GM18873 (cell line): ENCODE measurements around the gene ENDOU.
A peak's percentile ranks its signal among the peaks of the same experiment; 100 is the strongest.

Experiments
- ATAC-seq: cut with Tn5 transposase; IDR thresholded peaks from one replicate; pipeline ENCODE4 v1.9.1; 2021; ENCODE audit warnings: mild to moderate bottlenecking, moderate library complexity, moderate number of reproducible peaks; ENCODE audit not compliant: unreplicated experiment, low FRiP score

ENDOU gene

DNA sequence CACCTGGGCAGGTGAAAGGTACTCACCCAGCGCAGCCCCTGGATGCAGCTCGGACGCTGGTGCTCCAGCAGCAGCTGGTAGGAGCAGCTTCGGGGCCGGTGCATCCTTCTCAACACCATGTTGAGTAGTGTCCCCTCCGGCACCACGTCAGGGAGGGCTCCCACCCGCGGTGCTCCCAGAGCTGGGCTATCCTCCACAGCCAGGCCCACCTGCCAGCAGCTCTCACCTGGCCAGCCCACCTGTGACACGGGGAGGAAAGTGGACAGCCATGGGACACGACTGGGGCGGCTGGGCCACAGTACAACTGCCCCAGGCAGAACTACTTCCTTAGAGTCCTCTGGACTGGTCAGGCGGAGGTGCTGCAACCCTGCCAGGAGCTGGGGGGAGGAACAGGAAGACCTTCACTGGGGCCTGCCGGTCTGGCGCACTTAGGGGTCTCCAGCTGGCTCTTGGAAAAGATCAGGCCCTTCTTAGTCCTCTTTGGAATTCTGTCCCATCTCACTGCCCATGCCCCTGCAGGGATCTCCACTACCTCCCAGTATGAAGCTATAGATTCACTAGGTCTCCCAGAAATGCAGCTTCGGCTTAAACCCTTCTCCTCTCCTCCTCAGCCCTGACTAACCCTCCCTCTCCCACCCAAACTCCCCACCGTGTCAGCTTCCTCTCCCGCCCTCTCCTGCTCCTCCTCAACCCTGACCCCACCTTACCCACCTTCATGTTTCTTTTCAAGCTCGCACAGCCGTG is 32.7 kb upstream of the ENDOU start:
- ATAC-seq = no peak

DNA sequence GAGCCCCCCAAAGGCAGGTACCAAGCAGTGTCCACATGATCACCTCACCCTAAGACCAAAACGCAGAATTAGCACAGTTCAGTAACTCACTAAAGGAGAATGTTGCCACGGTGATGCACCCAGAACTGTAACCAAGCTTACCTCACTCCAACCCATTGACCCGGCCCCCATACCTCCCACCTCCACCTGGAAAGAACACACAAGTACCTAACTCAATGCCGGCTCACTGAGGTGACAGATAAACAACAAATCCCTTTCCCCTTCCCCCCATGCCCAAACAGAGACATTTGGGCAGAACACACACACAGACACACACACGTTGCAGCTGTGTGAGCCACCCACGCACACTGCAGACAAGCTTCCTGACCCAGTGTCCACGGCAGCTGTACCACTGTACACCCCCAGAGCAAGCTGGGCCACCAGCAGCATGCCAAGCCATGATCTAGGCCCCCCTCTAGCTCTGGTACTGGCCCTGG is 32.1 kb upstream of the ENDOU start:
- no peak for ATAC-seq

DNA sequence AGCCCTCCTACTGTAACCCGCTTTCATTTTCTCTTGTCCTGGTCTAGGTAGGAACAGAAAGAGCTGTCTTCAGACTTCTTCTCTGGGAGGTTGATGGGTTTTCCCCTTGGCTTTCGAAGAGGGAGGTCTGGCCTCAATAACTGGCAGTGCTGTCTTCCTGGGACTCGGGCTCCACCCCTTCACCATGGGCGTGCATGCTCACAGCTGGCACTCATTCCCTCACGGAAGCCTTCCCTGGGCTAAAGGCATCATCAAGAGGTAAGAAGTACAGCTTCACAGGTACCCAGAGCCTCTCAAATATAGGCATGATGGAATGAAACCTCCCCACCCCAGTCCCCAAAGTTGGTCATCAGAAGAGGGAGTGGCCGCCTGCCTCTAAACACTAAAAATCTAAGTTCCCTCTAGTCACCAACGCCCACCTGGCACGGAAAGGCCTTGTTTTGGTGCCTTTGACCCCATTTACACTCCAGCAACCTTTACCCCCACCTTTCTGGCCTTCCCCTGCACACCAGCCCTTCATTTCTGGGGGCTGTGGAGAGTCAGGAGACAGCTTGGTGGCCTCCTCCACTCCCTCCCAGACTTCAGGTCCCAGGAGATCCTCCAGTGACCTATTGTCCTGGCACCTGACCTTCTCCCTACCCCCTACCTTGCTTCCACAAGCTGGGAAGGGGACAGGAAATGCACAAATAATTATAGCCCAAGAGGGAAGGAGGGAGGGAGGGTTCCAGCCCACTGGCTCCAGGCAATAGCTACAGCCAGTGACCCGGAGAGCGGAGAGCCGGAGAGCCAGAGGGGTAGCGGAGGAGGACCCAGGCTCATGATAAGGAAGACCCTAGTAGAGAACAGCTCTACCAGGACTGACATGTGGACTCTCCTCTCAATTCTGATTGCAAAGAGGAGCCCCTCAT is 30.6 kb upstream of the ENDOU start:
- ATAC-seq = peak; percentile 76

DNA sequence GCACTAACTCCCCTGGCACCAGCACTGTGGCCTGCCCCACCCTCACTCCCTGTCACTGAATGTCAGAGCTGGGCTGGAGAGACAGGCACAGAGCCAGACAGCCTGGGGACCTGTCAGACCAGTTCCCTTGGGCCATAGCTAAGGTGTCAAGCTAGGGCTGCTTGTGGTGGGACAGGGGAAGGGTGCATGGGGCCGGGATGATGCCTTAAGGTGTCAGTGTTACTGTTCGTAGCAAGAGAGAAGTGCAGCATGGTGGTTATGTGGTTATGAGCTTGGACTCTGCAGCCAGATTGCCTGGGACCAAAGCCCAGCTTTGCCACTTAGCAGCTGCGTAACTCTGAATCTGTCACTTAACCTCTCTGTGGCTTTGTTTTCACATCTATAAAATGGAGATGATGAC is 29.6 kb upstream of the ENDOU start:
- ATAC-seq = no peak

DNA sequence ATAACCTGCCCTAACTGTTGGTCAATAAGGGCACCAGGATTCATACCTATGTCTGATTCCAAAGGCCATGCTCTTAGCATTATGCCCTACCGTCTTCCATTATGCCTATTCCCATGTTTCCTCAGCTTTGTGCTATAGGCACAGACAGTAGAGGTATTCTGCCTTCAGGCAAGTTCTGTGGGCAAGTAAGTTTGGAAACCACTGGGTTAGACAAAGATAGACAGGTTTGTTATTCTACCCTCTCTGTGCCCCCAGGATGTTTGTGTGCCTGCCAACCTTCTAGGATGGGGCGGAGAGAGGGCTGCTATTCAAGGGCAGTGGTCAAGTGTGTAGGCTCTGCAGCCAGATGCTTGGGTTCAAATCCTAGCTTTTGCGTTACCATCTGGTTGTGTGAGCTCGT is 28.8 kb upstream of the ENDOU start:
- ATAC-seq = no peak

DNA sequence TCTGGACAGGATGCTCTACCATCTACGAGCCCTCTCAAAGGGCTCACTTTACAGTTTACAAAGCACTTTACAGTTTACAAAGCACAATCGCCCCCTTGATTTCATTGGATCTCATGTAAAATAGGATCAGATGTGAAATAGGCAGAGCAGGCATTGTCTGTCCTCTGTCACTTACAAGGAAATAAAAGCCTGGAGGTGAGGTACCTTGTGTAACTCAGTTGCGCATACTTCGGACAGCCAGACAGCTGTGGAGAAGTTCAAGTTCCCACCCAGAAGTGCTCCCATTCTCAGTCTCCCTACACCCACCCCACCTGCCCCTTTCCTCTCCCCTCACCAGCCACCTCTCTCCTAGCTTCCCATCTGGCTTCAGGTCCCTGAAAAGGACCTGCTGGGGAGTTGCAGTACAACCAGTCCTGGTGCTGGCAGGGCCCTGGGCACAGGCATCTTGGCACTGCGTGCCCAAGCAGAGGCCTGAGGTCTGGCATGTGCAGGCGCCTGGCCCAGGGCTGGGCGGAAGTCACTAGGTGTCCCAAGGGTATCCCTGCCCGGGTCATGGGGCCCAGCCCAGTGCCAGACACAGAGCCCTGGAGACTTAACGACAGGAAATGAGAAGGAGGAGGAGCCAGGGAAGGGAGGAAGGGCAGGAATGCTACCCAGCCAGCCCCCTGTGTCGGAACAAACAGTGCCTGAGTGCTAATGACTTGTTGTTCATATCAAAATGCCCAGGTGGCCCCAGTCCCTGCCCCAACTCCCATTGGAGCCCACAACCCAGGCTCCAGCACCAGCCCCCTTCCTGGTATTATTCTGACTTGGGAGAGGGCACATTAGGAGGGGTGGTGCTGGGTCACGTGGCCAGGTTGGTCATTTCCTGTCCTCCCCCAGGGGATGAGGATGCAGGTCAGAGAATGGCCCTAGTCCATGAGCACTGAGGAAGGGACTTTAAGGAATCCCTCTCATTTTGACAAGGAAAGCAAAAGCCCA is 28.0 kb upstream of the ENDOU start:
- no peak for ATAC-seq

DNA sequence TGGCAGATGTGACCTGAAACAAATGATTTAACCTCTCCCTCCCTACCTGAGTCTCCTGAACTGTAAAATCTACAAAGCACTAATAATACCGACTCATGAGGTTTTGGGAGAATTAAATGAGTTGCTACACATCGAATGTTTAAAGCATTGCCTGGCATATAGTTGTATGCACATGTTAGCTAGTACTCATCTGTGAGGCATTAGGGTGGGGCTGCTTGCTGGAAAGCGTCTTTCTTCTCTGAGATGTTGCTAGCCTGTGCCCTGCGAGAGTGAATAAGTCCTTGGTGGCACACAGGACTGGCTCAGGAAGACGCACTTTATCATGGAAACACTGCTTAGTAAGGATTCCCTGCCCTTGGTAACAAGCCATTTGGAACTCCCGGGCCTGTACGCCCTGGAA is 27.3 kb upstream of the ENDOU start:
- ATAC-seq = no peak

DNA sequence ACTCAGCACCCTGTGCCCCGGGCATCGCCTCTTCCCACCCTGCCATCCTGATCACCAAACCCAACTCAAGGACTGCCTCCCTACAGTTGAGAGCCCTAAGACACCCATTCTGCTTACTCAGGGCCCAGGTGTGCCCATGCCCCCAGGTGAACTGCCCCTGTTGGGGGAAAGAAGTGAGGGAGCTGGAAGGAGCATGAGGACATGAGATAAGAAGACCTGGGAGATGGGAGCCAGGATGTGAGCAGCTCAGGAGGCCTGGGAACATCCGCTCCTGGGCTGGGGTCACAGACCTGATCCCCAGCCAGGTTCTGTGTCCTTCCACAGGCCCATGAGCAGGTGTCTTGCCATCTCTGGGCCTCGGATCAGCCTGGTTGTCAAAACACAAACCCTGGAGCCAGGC is 26.8 kb upstream of the ENDOU start:
- no peak for ATAC-seq

DNA sequence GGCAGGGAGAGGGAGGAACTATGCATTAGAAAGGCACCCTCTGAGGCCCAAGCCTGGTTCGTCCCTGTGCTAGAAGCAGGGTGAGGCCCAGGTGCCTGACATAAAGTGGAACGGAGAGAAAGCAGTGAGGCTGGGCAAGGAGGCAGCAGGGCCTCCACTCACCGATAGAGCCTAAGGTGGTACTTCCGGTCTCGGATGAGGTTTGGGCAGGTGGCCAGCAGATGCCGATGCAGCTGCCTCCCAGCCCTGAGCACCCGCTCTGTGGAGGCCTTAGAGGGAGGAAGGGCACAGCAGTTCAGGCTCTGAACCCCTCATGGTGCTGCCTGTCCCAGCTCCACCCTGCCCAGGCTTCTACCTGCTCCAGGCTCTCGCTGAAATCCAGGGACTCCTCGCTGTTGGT is 26.3 kb upstream of the ENDOU start:
- no peak for ATAC-seq

DNA sequence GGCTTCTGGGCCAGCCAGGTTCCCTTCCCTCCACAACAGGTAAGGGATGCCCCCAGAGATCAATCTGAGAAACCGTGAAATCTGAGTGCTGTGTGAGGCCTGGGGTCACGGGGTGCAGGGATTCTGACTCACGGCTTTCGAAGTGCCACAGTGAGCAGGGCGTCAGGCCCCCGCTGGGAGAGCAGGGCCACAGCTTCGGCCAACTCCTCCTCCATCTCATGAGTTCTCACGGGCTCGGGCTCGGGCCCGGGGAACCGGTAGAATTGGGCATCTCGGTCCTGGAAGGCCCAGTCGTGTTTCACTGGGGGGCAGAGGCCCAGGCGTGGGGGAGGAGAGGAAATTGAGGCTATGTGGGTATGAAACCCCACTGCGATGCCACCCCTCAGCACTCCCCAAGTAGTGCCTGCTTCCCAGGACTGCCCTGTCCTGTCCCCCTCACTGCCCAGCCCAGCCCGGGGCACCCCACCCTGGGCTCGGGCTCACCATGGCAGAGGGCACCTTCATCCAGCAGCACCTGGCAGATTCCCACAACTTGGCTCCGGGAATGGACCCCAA is 25.7 kb upstream of the ENDOU start:
- ATAC-seq = no peak

DNA sequence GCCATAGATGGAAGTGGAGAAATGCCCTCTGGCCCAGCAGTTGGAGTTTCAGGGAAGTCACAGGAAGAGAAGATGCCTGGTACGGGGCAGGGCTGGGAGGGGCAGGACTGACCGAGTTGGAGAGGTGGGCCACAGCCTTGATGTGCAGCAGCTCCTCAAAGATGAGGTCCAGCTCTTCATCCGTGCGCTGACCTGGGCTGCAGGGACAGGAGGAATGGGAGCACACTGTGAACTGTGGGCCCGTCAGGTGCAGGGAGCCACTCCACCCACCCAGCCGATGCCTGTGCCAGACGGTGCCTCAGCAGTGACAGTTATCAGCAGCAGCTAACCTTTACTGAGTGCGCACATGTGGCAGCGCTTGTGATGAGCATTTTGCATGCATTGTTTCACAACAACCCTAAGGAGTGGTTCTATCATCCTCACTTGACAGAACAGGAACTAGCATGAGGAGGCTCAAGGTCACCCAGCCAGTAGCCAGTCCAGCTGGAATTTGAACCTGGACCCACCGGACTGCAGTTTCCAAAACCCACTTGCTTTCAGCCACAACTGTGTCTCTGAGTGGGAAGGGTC is 25.0 kb upstream of the ENDOU start:
- no peak for ATAC-seq

DNA sequence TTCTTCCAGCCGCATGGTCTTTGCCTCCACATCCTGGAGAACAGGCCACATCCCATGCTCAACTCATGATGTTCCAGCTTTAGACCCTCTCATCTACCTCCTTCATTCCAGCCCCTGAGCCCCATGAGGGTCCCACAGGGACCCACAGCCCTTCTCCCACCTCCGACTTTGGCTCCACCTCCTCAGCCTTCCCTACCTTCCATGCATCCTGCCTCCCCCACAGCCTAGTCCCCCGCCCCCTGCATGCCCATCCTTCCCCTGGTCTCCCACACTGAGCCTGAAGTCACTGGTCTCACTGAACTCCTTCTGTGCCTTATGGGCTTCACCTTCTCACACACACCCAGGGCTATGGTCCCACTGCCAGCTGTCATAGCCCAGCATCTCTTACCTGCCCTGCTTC is 23.6 kb upstream of the ENDOU start:
- ATAC-seq = no peak

DNA sequence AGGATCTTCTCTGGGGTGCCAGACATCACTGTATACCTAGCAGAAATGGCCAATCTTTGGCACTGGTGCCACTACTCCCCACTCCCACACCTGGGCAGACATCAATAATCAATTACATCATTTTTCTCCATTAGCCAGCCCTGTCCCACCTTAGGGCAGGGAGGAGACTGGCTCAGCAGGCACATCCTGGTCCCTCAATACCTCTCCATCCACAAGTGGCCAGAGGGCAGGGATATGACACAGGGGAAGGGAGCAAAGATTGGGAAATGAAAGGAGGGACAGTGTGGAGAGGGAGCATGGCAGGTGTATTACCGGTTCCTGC is 23.2 kb upstream of the ENDOU start:
- ATAC-seq = no peak

DNA sequence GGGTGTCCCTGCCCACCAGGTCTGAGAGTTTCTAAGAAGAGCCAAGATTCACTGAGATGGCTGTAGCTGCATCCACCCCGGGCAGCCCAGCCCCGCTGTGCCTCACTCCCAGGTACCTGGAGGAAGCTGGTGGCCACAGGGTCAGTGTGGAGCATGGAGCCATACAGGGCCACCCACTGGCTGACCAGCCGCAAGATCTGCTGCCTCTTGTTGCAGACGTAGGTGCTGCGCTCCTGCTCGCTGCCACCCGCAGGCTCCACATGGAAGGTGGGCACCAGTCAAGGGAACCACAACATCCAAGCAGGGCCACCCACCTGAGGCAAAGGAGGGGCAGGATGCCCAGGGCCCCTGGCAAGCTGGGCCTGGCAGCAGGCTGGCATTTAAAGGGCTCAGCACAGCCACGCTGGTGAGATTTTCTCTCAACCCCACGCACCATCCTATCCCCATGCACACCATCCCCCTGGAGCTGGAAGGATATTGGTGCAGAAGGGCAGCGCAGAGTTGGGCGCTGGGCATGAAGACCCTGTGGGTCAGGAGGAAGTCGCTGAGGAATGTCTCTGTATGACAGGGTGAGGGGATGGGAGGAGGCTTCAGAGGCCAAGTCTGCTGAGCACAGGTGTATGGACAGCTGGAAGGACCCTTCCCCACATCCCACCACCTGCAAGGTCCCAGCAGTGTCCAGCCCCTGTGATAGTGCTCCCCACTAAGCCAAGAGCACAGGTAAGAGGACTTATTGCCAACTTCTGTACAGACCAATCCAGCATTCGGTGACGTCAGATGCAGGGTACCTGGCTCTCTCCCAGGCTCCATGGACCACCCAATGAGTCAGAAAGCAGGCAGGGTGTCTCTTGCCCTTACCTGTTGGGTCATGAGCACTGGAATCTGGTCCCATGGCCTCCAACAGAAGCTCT is 22.6 kb upstream of the ENDOU start:
- ATAC-seq = no peak

DNA sequence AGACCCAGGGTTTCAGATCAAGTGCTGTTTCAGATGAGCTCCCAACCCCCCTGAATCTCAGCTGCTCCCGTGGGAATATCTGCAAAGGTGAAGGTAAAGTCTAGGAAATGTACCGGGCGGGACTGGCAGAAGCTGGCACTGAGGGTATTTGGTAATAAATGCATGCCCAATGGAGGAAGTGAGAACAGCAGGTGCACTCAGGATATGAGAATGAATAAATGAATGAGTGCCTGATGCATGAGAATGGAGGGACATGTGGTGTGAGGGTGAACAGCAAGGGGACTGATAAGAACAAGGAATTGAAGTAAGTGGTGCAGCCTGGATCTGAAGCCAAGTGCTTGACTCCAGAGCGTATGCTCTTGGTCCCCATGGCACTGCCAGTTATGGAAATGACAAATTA is 21.8 kb upstream of the ENDOU start:
- no peak for ATAC-seq

DNA sequence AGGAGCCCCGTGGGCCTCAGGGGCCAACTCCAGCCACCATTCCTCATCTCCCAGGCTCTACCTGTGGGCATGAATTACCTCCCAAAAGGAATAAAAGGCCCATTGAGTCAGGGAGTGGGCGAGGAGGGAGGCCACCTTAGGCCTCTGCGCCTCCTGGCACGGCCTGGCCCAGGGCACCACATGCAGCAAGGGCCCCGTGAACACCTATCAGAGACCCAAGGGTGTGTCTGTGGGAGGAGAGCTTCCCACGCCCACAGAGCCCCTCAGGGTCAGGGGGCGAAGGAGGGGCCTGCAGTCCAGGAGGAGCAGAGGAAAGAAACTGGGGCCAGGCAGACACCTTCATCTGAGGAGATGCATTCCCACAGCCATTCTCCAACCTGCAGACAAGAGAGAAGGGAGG is 21.2 kb upstream of the ENDOU start:
- ATAC-seq = no peak

DNA sequence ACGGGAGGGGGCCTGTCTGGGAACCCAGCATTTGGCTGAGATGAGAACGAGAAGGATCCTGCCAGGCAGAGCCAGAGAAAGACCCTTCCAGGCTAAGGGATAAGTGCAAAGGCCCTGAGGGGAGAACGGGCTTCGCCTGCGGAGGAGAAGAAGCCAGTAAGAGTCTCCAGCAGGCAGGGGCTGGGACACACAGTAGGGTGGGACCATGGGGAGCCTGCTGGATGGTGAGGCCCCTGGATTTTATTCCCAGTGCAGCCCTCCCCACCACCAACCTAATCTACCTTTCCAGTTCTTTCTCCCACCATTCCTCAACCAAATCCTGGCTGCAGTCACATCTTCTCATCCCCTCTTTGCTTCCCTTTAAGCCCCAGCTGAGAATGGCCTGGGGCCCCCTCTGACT is 20.8 kb upstream of the ENDOU start:
- ATAC-seq = no peak

DNA sequence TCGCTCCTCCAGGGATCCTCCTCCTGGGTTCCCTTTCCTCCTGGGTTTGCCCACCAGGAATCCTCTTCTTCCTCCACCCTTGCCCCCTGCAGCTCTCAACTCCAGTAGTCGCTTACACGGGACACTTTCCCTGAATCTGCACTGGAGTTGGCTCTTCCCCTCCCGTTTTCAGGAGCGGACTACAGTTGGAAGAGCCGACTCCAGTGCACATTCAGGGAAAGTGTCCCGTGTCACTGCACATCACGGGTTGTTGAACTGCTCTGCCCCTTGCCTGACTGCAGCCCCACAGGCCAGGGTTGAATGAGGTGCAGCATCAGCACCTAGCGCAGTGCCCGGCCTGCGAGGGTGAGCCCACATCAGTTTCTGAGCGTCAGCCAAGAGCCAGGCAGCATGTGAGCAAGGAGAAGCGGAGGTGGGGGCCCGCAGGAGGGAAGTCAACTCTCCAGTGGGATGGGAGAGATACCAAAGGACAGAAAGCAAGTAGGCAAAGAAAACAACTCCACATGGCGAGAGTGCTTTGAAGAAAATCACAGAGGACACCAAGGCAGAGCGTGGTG is 20.3 kb upstream of the ENDOU start:
- no peak for ATAC-seq
